ENCODE data around the gene ITIH3. TPM values are rescaled to one million over a fixed set of nuclear protein-coding genes. Genes with fewer than 3 reads are reported as not detected.

The ITIH3 gene
- total RNA-seq, 1 experiment from 2014 or later: 0.37 TPM

DNA sequence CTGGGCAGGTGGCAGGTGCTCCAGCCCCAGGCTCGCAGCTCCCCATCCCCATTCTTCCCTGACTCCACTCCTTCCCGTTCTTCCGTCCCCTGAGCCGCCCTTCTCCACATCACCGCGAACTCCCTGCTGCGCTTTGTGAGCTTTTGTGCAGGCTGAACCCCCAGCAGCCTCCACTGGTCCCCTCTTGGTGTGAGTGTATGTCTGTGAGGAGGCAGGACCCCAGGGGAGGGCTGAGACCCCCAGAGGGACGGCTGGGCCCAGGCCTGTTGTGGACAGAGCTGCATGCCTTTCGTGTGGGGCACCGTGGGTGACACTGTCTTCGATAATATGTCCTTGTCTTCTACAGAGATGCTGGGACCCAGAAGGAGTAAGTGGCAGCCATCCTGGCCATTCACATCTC is 7.3 kb upstream of the ITIH3 start:
- ATAC-seq: no peak
- ChIA-PET POLR2A (no interaction called here), CTCF (interaction anchor here (1.9 to 5.4 kb wide), 2 partner anchors 12 to 34 kb away, joined by 7 to 41 read pairs; no protein-coding TSS in a partner anchor)
- peaks cover 7% of the 10 kb centered on the region for H3K4me1 Mint-ChIP-seq
- DNase-seq (ENCODE audit: low spot score): no peak
- H3K36me3 Mint-ChIP-seq: no peaks in the 10 kb centered on the region
- no peak overlapping the region for H3K27ac Mint-ChIP-seq
- H3K4me3 Mint-ChIP-seq: no peak overlapping the region
- H3K9me3 Mint-ChIP-seq: no peaks in the 10 kb centered on the region
- TF ChIP-seq, protein P1, sequence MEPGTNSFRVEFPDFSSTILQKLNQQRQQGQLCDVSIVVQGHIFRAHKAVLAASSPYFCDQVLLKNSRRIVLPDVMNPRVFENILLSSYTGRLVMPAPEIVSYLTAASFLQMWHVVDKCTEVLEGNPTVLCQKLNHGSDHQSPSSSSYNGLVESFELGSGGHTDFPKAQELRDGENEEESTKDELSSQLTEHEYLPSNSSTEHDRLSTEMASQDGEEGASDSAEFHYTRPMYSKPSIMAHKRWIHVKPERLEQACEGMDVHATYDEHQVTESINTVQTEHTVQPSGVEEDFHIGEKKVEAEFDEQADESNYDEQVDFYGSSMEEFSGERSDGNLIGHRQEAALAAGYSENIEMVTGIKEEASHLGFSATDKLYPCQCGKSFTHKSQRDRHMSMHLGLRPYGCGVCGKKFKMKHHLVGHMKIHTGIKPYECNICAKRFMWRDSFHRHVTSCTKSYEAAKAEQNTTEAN (CRISPR knock-in tag; IDR thresholded peaks at IDR 0.05): no peak
- TF ChIP-seq, protein P2, sequence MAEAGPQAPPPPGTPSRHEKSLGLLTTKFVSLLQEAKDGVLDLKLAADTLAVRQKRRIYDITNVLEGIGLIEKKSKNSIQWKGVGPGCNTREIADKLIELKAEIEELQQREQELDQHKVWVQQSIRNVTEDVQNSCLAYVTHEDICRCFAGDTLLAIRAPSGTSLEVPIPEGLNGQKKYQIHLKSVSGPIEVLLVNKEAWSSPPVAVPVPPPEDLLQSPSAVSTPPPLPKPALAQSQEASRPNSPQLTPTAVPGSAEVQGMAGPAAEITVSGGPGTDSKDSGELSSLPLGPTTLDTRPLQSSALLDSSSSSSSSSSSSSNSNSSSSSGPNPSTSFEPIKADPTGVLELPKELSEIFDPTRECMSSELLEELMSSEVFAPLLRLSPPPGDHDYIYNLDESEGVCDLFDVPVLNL (CRISPR knock-in tag; IDR thresholded peaks at IDR 0.05; ENCODE audit: borderline replicate concordance, low read depth): no peak
- TF ChIP-seq EMX1 (CRISPR knock-in tag; IDR thresholded peaks at IDR 0.05): no peak
- TF ChIP-seq CREM (CRISPR knock-in tag; IDR thresholded peaks at IDR 0.05): no peak
- TF ChIP-seq, protein P3, sequence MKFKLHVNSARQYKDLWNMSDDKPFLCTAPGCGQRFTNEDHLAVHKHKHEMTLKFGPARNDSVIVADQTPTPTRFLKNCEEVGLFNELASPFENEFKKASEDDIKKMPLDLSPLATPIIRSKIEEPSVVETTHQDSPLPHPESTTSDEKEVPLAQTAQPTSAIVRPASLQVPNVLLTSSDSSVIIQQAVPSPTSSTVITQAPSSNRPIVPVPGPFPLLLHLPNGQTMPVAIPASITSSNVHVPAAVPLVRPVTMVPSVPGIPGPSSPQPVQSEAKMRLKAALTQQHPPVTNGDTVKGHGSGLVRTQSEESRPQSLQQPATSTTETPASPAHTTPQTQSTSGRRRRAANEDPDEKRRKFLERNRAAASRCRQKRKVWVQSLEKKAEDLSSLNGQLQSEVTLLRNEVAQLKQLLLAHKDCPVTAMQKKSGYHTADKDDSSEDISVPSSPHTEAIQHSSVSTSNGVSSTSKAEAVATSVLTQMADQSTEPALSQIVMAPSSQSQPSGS (CRISPR knock-in tag; IDR thresholded peaks at IDR 0.05; ENCODE audit: borderline replicate concordance, low read depth): no peak
- H3K27me3 Mint-ChIP-seq (ENCODE audit: low read depth): no peaks in the 10 kb centered on the region

DNA sequence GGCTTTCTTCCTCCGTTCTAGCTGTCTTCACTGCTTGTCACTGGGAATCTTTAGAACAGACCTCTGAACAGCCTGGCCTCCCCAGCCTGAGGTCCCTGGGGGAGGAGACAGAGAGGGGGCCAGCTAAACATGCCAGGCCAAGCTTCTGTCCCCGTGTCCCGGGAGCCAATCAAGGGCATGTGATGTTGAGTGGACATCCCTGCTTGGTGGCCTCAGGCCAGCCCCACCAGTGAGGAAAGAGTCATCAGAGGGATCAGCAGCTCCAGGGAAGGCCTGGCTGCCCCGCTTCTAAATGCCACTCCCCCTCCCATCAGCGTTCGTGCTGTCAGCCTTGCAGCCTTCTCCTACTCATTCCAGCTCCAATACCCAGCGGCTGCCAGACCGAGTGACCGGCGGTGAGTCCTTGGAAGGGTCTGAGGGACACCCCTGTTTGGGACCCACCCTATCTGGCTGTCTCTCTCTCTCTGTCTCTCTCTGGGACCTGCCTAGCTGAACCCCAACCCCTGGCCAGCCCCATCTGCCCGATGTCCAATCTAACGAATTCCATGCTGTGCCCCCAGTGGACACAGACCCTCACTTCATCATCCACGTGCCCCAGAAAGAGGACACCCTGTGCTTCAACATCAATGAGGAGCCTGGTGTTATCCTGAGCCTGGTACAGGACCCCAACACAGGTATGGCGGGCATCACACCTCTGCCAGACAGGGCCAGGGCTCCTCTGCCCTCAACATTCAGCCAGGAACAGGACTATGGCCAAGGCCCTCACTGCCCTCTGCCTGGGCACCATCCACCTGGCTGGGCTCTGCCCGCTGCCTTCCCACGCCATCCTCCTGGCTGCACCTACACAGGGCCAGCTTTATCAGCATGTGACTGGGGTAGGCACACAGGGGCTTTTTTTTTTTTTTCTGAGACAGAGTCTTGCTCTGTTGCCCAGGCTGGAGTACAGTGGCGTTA is 6.6 kb upstream of the ITIH3 start:
- Mint-ChIP-seq H3K4me1 (peaks cover under 1% of the 10 kb centered on the region; the same call in 1 of the 2 replicates), H3K27ac (peak overlapping the region; percentile 9; the same call in 1 of the 2 replicates), H3K9me3 (no peaks in the 10 kb centered on the region), H3K27me3 (ENCODE audit: low read depth) (no peaks in the 10 kb centered on the region), H3K4me3 (no peak overlapping the region), H3K36me3 (no peaks in the 10 kb centered on the region)
- ChIA-PET CTCF (interaction anchor here (0.5 to 5.4 kb wide), 5 partner anchors 11 to 610 kb away, joined by 3 to 41 read pairs (median 7); no protein-coding TSS in a partner anchor), POLR2A (no interaction called here)
- DNase-seq (ENCODE audit: low spot score) (no peak), ATAC-seq (no peak)
- TF ChIP-seq, protein P4, sequence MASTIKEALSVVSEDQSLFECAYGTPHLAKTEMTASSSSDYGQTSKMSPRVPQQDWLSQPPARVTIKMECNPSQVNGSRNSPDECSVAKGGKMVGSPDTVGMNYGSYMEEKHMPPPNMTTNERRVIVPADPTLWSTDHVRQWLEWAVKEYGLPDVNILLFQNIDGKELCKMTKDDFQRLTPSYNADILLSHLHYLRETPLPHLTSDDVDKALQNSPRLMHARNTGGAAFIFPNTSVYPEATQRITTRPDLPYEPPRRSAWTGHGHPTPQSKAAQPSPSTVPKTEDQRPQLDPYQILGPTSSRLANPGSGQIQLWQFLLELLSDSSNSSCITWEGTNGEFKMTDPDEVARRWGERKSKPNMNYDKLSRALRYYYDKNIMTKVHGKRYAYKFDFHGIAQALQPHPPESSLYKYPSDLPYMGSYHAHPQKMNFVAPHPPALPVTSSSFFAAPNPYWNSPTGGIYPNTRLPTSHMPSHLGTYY (CRISPR knock-in tag; IDR thresholded peaks at IDR 0.05): no peak

DNA sequence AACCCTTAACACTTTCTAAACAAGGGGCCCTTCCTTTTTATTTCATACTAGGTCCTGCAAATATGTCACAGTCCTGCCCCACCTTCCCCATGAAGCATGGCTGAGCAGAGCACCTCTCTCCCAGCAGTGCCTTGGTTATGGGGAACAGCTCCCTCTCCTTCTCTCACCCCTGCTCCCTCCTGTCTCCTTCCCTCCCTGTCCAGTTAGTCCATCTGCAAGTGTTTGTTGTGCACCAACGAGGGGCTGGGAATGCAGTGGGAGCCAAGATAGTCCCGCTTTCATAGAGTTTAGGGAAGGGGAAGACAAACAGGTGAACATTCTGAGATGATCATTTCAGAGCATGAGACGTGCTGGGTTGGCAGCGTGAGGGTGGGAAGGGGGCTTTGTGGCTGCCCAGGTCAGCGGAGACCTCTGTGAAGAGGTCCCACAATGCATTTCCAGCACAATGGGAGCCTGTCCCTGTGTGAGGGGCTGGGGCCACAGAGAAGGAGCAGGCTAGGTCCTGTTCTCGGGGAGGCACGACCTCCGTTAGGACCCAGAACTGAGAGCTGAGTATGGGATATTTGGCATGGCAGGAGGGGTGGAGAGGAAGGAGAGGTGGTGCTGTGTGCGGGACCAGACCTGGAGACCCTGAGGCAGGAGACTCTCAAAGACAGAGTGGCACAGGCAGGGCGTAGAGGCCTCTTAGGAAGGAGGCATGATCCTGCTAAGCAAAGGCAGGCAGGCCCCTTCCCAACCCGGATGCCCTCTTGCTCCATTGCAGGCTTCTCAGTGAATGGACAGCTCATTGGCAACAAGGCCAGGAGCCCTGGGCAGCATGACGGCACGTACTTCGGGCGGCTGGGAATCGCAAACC is 5.5 kb upstream of the ITIH3 start:
- Mint-ChIP-seq H3K36me3 (no peaks in the 10 kb centered on the region), H3K4me3 (no peak overlapping the region)

More for the DNA sequence above, 5.5 kb upstream of the ITIH3 start:
- ChIA-PET POLR2A (no interaction called here), CTCF (interaction anchor here (1.9 to 5.4 kb wide), 2 partner anchors 10 to 32 kb away, joined by 9 to 41 read pairs; no protein-coding TSS in a partner anchor)
- H3K9me3 Mint-ChIP-seq: no peaks in the 10 kb centered on the region
- TF ChIP-seq, protein P3 (CRISPR knock-in tag; IDR thresholded peaks at IDR 0.05; ENCODE audit: borderline replicate concordance, low read depth): no peak
- TF ChIP-seq NR1H2 (CRISPR knock-in tag; IDR thresholded peaks at IDR 0.05): no peak
- TF ChIP-seq, protein P2 (CRISPR knock-in tag; IDR thresholded peaks at IDR 0.05; ENCODE audit: borderline replicate concordance, low read depth): no peak
- TF ChIP-seq ZNF396 (CRISPR knock-in tag; IDR thresholded peaks at IDR 0.05; ENCODE audit: borderline replicate concordance): no peak
- TF ChIP-seq TEAD4 (CRISPR knock-in tag; IDR thresholded peaks at IDR 0.05): no peak
- TF ChIP-seq, protein P5, sequence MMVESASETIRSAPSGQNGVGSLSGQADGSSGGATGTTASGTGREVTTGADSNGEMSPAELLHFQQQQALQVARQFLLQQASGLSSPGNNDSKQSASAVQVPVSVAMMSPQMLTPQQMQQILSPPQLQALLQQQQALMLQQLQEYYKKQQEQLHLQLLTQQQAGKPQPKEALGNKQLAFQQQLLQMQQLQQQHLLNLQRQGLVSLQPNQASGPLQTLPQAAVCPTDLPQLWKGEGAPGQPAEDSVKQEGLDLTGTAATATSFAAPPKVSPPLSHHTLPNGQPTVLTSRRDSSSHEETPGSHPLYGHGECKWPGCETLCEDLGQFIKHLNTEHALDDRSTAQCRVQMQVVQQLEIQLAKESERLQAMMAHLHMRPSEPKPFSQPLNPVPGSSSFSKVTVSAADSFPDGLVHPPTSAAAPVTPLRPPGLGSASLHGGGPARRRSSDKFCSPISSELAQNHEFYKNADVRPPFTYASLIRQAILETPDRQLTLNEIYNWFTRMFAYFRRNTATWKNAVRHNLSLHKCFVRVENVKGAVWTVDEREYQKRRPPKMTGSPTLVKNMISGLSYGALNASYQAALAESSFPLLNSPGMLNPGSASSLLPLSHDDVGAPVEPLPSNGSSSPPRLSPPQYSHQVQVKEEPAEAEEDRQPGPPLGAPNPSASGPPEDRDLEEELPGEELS (CRISPR knock-in tag; IDR thresholded peaks at IDR 0.05): no peak
- TF ChIP-seq ZNF219 (CRISPR knock-in tag; IDR thresholded peaks at IDR 0.05; ENCODE audit: borderline replicate concordance): no peak
- 0 out of 2 replicates have a peak overlapping the region, but pooled peaks have one; percentile 49 for H3K27ac Mint-ChIP-seq
- H3K27me3 Mint-ChIP-seq (ENCODE audit: low read depth): no peaks in the 10 kb centered on the region
- H3K4me1 Mint-ChIP-seq: no peaks in the 10 kb centered on the region
- ATAC-seq: no peak
- DNase-seq (ENCODE audit: low spot score): no peak

Measured in WTC11 (cell line).